GM10248 (cell line): Measurements from ENCODE around the gene PTGER2.

Experiments
- CTCF ChIA-PET: fragments of 300-600 bp; sonication (Branson Sonifier 250); formaldehyde crosslinking; extraction: SDS; loops from one replicate; lab custom pipeline; 2021; ENCODE audit warnings: antibody characterized with exemption; lab: Yijun Ruan, JAX
- POLR2A ChIA-PET: fragments of 350-650 bp; sonication (Branson Sonifier 250); formaldehyde crosslinking; extraction: SDS; loops from one replicate; lab custom pipeline; 2020; ENCODE audit warnings: antibody characterized with exemption; lab: Yijun Ruan, JAX
- DNase-seq: peaks from one replicate; pipeline ENCODE4 v3.0.0; 2012; ENCODE audit errors: extremely low spot score
- TF ChIP-seq, protein P1 (sequence below): IDR thresholded peaks from 2 replicates; pipeline ENCODE4 v1.5.1; 2012; ENCODE audit warnings: mild to moderate bottlenecking, low read depth; ENCODE audit errors: extremely low read depth, missing control alignments, control extremely low read depth

Gene PTGER2

DNA sequence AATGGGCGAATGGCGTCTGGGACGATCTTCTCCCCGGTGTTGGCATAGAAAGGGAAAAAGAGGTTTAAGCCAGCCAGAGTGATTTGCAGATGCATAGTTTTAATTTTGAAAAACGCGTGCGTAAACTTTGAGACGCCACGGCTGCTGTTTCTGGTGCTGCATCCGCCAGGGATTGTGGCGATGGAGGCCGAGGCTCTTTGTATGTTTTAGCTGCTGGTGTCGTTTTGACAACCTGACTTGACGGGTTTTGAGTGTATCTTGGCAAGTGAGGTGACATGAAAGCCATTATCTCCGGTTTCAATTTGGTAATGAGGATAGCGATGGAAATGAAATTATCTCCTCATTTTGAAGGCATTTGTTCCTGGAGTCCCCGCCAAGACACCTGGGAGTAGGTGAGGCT lies 45.0 kb upstream of the PTGER2 start:
- no peak for DNase-seq
- ChIA-PET CTCF (no interaction called here), POLR2A (no interaction called here)
- TF ChIP-seq, protein P1, sequence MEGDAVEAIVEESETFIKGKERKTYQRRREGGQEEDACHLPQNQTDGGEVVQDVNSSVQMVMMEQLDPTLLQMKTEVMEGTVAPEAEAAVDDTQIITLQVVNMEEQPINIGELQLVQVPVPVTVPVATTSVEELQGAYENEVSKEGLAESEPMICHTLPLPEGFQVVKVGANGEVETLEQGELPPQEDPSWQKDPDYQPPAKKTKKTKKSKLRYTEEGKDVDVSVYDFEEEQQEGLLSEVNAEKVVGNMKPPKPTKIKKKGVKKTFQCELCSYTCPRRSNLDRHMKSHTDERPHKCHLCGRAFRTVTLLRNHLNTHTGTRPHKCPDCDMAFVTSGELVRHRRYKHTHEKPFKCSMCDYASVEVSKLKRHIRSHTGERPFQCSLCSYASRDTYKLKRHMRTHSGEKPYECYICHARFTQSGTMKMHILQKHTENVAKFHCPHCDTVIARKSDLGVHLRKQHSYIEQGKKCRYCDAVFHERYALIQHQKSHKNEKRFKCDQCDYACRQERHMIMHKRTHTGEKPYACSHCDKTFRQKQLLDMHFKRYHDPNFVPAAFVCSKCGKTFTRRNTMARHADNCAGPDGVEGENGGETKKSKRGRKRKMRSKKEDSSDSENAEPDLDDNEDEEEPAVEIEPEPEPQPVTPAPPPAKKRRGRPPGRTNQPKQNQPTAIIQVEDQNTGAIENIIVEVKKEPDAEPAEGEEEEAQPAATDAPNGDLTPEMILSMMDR: no peak

DNA sequence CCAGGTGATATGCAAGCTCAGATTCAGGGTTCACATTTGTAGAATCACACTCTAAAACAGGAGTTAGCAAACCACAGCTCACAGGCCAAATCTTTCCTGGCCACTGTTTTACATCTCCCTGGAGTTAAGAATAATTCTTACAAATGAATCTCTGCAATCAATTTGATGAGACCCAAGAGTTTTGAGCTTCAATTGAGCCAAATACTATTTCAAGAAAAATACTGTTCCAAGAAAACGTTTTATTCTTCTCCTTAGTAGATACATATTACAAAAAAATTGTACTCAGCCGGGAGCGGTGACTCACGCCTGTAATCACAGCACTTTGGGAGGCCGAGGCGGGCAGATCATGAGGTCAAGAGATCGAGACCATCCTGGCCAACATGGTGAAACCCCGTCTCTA lies 44.1 kb upstream of the PTGER2 start:
- CTCF ChIA-PET: interaction anchor here (1.0 kb wide), 1 partner anchor 10 kb away, joined by 4 read pairs; no protein-coding TSS in a partner anchor
- no peak for DNase-seq
- TF ChIP-seq, protein P1: no peak
- POLR2A ChIA-PET: no interaction called here

DNA sequence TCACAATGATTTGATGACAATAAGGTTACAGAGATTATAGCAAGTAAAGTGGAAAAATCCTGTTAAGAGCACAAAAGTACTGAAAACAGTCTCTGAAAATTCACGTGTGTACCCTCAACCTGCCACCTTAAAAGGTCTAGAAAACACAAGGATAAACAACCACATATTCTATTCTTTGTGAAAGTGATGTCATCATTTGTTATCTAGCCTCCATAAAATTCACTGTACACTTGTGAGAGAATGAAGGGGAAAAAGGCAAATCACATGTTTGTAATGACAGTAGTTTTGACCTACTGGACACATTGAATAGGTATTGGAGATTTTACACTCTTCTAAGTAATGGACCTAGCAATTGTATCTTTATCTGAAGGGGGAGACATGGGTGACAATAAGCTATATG lies 42.6 kb upstream of the PTGER2 start:
- ChIA-PET POLR2A (no interaction called here), CTCF (no interaction called here)
- DNase-seq: no peak
- TF ChIP-seq, protein P1: no peak

DNA sequence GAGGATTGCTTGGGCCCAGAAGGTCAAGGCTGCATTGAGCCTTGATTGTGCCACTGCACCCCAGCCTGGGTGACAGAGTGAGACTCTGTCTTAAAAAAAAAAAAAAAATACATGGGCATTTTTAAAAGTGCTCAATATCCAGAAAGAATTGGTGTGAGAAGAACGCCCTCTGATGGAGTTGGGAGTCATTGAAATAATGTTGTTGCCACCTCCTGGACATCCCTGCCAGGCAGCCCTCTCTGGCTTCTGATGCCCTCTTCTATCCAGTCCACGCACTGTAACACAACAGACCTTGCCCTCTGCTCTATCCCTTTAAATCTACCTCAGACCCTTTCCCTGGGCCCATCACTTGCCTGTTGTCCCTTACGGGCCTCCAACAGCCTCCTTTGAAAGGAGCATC lies 41.7 kb upstream of the PTGER2 start:
- TF ChIP-seq, protein P1: peak; percentile 33
- POLR2A ChIA-PET: no interaction called here
- CTCF ChIA-PET: interaction anchor here (1.2 kb wide), 1 partner anchor 229 kb away, joined by 3 read pairs; no protein-coding TSS in a partner anchor
- DNase-seq: peak; percentile 45

DNA sequence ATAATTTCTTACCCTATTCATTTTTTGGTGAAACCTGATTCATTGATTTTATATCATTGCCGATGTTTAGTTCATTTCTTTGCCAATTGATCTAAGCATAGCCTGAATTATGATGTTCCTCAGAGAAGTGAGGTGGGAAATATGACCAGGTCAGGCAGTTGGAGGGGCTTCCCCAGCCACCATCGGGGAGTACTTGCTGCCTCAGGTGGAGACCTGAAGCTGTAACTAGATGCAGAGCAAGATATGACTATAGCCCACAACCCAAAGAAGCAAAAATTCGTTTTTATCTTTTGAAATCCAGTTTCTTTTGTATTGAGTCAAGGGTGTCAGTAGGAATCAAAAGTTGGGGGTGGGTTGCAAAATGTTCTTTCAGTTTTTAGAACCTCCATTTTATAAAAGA lies 38.7 kb upstream of the PTGER2 start:
- POLR2A ChIA-PET: no interaction called here
- DNase-seq: no peak
- TF ChIP-seq, protein P1: no peak
- CTCF ChIA-PET: interaction anchor here (2.3 kb wide), 1 partner anchor 10 kb away, joined by 6 read pairs; no protein-coding TSS in a partner anchor

DNA sequence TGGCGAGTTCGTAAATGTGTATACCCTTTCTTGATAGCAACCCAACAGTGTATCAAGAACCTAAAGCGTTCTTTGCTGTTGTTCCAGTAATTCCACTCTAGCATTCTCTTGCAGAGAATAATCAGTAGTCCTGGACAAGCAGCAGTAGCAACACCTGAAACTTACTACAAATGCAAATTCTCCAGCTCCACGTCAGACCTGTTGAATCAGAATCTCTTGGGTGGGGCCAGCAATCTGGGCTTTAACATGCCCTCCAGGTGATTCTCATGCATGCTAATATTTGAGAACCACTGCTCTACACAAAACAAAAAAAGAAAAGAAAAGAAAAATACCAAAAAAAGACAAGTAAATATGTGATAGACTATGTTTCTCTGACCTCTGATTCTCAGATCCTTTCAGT lies 36.6 kb upstream of the PTGER2 start:
- no peak for DNase-seq
- ChIA-PET POLR2A (no interaction called here), CTCF (no interaction called here)
- TF ChIP-seq, protein P1: no peak
